ENCODE measurements around the gene EFR3B. TPM values are rescaled to one million over a fixed set of nuclear protein-coding genes. Genes with fewer than 3 reads are reported as not detected.

The EFR3B gene
- total and polyA plus RNA-seq, 4 donors: 14.4 to 47.6 (median 42.5) TPM

DNA sequence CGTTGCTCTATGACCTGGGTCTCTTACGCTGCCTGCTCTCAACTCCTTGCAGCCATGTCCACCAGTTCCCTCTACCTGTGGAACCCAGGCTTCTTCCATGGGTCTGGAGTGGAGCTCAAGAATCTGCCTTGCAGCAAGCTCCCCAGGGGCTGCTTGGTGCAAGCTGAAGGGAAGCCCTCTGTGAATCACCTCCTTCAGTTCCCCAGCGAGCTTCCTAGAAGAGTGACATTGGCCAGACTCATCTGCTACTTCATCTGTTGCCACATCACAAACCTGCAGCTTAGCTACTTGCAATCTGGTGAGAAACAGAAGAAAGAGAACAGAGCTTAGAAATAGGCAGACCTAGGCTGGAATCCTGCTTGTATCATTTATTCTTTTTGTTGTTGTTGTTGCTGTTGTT, 9.8 kb upstream of the EFR3B start:
- no peak for DNase-seq (ENCODE audit: low read depth in 4 of 6, low spot score in 6 of 6)
- WGBS (ENCODE audit: insufficient coverage): 70% methylated on average over 3 of the region's 3 CpGs
- Histone ChIP-seq H3K4me1 (ENCODE audit: control insufficient read depth, insufficient read depth, low read length) (no peaks in the 10 kb centered on the region), H3K9me3 (ENCODE audit: control insufficient read depth, insufficient read depth, low read length) (no peaks in the 10 kb centered on the region), H3K27ac (ENCODE audit: low read depth, low read length) (no peak overlapping the region), H3K27me3 (ENCODE audit: control insufficient read depth, insufficient read depth, low read length) (no peaks in the 10 kb centered on the region), H3K36me3 (ENCODE audit: control insufficient read depth, insufficient read depth, low read length) (peaks cover 4% of the 10 kb centered on the region), H3K4me3 (ENCODE audit: low read depth, low read length) (no peak overlapping the region)

DNA sequence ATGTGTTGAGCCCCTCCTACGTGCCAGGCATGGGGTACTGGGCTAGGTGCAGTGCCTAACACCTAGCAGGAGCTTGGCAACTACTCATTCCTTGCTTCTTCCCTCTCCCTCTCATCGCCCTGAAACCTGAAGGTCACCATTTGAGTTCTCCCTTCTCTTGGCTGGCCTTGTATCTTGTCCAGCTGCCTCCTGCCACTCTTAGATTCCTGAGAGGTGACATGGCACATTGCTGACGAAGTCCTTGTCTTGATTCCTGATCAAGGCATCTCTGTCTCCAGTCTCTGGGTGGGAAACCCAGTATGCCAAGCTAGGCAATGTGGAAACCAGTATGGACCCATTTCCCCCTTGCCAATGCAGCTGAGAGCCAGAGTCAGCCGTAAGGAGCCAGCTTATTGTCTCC, 9.0 kb upstream of the EFR3B start:
- H3K27ac ChIP-seq (ENCODE audit: low read depth, low read length): no peak overlapping the region
- DNase-seq (ENCODE audit: low read depth in 4 of 6, low spot score in 6 of 6): no peak
- H3K4me3 ChIP-seq (ENCODE audit: low read depth, low read length): no peak overlapping the region
- no peaks in the 10 kb centered on the region for H3K4me1 ChIP-seq (ENCODE audit: control insufficient read depth, insufficient read depth, low read length)
- H3K27me3 ChIP-seq (ENCODE audit: control insufficient read depth, insufficient read depth, low read length): no peaks in the 10 kb centered on the region
- peaks cover 4% of the 10 kb centered on the region for H3K36me3 ChIP-seq (ENCODE audit: control insufficient read depth, insufficient read depth, low read length)
- WGBS (ENCODE audit: insufficient coverage): 93% methylated on average over 4 of the region's 4 CpGs
- no peaks in the 10 kb centered on the region for H3K9me3 ChIP-seq (ENCODE audit: control insufficient read depth, insufficient read depth, low read length)

DNA sequence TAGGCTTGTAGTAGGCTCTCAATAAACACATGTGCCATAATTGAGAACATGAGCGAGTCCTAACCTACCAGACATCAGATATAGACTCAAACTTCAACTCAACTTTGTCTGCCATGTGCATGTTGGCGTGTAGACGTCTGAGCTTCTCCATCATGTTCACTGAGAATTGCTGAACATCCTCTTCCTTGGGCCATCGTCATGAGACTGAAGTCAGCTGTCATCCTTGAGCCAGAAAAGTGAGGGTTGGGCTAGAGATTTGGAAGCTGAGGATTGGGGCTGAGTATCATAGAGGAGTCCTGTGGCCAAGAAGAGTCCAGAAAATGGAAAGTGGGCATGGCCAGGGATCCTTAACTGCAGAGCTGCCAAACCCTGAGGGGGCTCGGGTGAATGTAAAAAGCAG, 7.8 kb upstream of the EFR3B start:
- Histone ChIP-seq H3K27me3 (ENCODE audit: control insufficient read depth, insufficient read depth, low read length) (no peaks in the 10 kb centered on the region), H3K9me3 (ENCODE audit: control insufficient read depth, insufficient read depth, low read length) (no peaks in the 10 kb centered on the region), H3K27ac (ENCODE audit: low read depth, low read length) (no peak overlapping the region), H3K36me3 (ENCODE audit: control insufficient read depth, insufficient read depth, low read length) (peaks cover 4% of the 10 kb centered on the region), H3K4me3 (ENCODE audit: low read depth, low read length) (no peak overlapping the region), H3K4me1 (ENCODE audit: control insufficient read depth, insufficient read depth, low read length) (no peaks in the 10 kb centered on the region)
- DNase-seq (ENCODE audit: low read depth in 4 of 6, low spot score in 6 of 6): no peak
- WGBS (ENCODE audit: insufficient coverage): 93% methylated on average over 5 of the region's 5 CpGs

DNA sequence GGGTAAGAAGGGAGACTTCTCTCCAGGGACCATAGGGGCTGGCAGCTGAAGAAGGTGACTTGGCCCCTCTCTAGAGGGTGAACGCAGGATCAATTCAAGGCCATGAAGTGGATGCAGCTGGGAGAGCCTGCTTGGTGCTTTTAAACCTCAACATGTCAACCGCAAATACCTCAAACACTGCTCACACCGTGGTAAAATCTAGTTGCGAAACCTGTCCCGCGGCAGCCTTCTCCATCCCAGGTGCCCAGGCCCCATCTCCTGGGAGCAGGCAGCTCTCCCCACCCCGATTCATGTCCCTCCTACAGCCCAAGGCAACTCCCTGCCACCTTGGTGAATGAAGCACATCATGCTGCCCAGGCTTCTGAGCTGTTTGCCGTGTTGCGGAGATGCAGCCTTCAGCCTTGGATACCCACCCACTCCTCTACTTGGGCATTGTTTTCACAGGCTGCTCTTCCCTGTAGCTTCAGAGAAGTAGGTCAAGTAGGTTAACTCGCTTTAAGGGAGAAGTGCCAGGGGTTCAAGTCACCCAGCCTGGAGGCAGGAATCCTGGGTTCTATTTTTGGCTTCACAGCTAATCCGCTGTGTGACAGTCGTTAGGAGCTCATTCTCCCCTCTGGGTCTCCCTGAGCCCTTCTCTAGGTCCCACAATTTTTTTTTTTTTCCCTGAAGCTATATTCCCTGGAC, 6.2 kb upstream of the EFR3B start:
- Histone ChIP-seq H3K27me3 (ENCODE audit: control insufficient read depth, insufficient read depth, low read length) (no peaks in the 10 kb centered on the region), H3K36me3 (ENCODE audit: control insufficient read depth, insufficient read depth, low read length) (peaks cover 4% of the 10 kb centered on the region), H3K4me1 (ENCODE audit: control insufficient read depth, insufficient read depth, low read length) (no peaks in the 10 kb centered on the region), H3K27ac (ENCODE audit: low read depth, low read length) (no peak overlapping the region), H3K9me3 (ENCODE audit: control insufficient read depth, insufficient read depth, low read length) (no peaks in the 10 kb centered on the region), H3K4me3 (ENCODE audit: low read depth, low read length) (no peak overlapping the region)
- 76% methylated on average over 12 of the region's 12 CpGs for WGBS (ENCODE audit: insufficient coverage)
- DNase-seq (ENCODE audit: low read depth in 4 of 6, low spot score in 6 of 6): no peak

DNA sequence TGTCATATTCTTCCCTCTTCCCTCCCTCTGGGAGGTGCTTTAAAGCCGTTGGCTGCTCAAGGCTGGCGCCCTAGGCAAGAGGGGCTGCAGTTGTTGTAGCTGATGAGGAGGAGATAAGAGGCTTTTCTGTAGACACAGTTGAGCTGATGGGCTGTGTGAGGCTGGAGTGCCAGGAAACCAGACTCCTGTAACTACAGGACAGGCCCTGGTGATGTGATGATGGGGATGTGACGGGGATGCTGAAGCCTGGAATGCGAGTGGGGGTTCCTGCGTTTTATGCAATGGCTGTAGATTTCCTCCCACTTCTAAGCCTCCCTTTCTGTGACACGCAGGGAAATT, 5.7 kb upstream of the EFR3B start:
- no peaks in the 10 kb centered on the region for H3K9me3 ChIP-seq (ENCODE audit: control insufficient read depth, insufficient read depth, low read length)
- H3K4me1 ChIP-seq (ENCODE audit: control insufficient read depth, insufficient read depth, low read length): peaks cover 4% of the 10 kb centered on the region
- H3K27ac ChIP-seq (ENCODE audit: low read depth, low read length): no peak overlapping the region
- no peak overlapping the region for H3K4me3 ChIP-seq (ENCODE audit: low read depth, low read length)
- peaks cover 4% of the 10 kb centered on the region for H3K36me3 ChIP-seq (ENCODE audit: control insufficient read depth, insufficient read depth, low read length)
- WGBS (ENCODE audit: insufficient coverage): 100% methylated on average over 2 of the region's 6 CpGs
- H3K27me3 ChIP-seq (ENCODE audit: control insufficient read depth, insufficient read depth, low read length): no peaks in the 10 kb centered on the region
- no peak for DNase-seq (ENCODE audit: low read depth in 4 of 6, low spot score in 6 of 6)

DNA sequence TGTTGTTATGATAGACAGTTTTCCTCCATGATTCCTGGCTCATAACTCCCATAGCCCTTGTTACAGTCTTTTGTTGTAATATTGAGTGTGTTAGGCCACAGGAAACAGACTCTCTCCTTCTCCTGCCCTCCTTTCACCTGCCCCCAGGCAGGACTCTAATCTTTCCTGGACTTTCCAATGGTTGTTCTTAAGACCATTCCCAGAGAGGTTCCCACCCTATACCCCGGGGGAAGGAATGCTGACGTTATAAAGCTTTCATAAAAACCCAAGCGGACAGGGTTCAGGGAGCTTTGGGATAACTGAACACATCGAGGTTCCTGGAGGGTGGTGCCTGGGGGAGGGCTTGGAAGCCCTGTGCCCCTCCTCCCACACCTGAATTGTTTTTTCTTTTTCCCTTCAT, 2.8 kb upstream of the EFR3B start:
- no peak for DNase-seq (ENCODE audit: low read depth in 4 of 6, low spot score in 6 of 6)
- H3K4me3 ChIP-seq (ENCODE audit: low read depth, low read length): no peak overlapping the region
- no peaks in the 10 kb centered on the region for H3K27me3 ChIP-seq (ENCODE audit: control insufficient read depth, insufficient read depth, low read length)
- no peaks in the 10 kb centered on the region for H3K9me3 ChIP-seq (ENCODE audit: control insufficient read depth, insufficient read depth, low read length)
- WGBS (ENCODE audit: insufficient coverage): no CpG with 5 or more reads among the region's 4 CpGs
- peaks cover 24% of the 10 kb centered on the region for H3K4me1 ChIP-seq (ENCODE audit: control insufficient read depth, insufficient read depth, low read length)
- H3K27ac ChIP-seq (ENCODE audit: low read depth, low read length): no peak overlapping the region
- peaks cover 4% of the 10 kb centered on the region for H3K36me3 ChIP-seq (ENCODE audit: control insufficient read depth, insufficient read depth, low read length)

DNA sequence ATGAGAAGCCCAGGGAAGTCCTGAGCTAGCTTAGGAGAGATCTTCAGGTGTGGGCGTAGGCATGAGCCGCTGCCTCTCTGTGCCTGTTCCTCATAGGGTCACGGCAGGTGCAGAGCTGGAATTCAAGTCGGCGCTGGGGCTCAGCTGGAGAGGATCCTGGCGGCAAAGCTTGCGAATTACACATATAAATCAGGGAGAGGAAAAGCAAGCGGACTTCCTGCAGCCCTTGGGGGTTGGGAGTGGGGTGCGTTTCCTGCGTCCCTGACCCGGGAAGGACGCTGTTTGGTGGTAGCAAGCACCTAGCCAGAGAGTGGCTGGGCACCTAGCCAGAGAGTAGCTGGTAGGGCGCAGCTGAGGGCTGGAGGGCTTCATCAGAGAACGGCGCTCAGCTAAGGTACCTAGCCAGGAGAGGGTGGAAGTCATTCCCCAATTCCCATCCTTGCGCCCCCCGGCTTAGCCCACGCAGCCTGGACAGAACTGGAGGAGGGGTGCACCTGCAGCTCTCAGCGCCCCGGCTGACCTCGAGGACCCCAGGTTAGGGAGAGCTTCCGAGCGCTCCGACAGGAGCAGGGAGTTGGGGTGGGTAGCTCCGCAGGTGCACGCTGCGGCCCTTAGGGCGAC, 459 bp upstream of the EFR3B start:
- 3% methylated on average over 27 of the region's 28 CpGs for WGBS (ENCODE audit: insufficient coverage)
- peak overlapping the region; percentile 63 for H3K27ac ChIP-seq (ENCODE audit: low read depth, low read length)

DNA sequence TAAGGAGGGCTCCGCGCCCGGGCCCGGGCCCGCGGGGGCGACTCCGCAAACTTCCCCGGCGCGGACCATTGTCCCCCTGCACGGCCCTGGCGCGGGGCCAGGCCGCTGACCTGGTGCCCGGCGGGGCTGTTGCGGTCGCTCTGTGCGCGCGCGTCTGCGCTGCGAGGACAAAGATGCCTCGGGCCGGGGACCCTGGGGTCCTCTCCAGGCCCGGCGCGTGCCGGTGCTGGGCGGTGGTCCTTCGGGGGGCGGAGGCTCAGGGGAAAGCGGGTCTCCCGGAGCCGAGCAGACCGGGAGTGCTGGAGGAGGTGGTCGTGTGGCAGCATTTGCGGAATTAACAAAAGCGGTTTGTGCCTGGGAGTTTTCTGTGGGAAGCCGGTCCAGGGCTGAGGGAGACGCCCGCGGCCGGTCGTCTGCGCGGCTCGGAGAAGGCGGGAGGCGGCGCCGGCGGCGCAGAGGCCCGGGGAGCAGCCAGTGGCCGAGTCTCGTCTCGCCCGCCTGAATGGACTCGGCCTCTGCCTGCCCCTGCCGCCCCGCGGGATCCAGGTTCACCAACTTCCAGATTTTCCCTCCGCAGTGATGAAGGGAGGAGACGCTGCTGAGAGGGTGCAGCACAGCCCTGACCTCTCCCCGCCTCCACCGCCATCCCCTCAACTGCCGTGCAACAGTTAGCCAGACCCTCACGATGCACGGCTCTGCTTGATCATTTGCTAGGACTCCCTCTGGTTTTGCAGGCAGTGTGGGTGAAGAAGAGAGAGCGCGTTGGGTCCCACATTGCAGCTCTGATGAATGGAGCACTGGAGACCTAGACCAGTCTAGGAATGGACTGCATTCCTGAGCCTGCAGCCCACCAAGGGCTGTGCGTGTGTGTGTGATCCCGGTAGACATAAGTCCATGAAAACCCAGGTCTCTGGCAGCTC, 705 bp downstream of the EFR3B start:
- Histone ChIP-seq H3K9me3 (ENCODE audit: control insufficient read depth, insufficient read depth, low read length) (no peaks in the 10 kb centered on the region), H3K27me3 (ENCODE audit: control insufficient read depth, insufficient read depth, low read length) (no peaks in the 10 kb centered on the region), H3K36me3 (ENCODE audit: control insufficient read depth, insufficient read depth, low read length) (peaks cover 6% of the 10 kb centered on the region), H3K4me1 (ENCODE audit: control insufficient read depth, insufficient read depth, low read length) (peaks cover 34% of the 10 kb centered on the region), H3K27ac (ENCODE audit: low read depth, low read length) (peak overlapping the region; percentile 84), H3K4me3 (ENCODE audit: low read depth, low read length) (peak overlapping the region; percentile 69)
- under 1% methylated on average over 68 of the region's 76 CpGs for WGBS (ENCODE audit: insufficient coverage)
- DNase-seq (ENCODE audit: low read depth in 4 of 6, low spot score in 6 of 6): peak in 3 of 6 donors; percentile 31 to 78 (median 77)

More for the DNA sequence above, 459 bp upstream of the EFR3B start:
- peak in 2 of 6 donors; percentile 71 to 80 for DNase-seq (ENCODE audit: low read depth in 4 of 6, low spot score in 6 of 6)
- Histone ChIP-seq H3K27me3 (ENCODE audit: control insufficient read depth, insufficient read depth, low read length) (no peaks in the 10 kb centered on the region), H3K9me3 (ENCODE audit: control insufficient read depth, insufficient read depth, low read length) (no peaks in the 10 kb centered on the region), H3K4me1 (ENCODE audit: control insufficient read depth, insufficient read depth, low read length) (peaks cover 34% of the 10 kb centered on the region), H3K4me3 (ENCODE audit: low read depth, low read length) (peak overlapping the region; percentile 57), H3K36me3 (ENCODE audit: control insufficient read depth, insufficient read depth, low read length) (peaks cover 4% of the 10 kb centered on the region)

DNA sequence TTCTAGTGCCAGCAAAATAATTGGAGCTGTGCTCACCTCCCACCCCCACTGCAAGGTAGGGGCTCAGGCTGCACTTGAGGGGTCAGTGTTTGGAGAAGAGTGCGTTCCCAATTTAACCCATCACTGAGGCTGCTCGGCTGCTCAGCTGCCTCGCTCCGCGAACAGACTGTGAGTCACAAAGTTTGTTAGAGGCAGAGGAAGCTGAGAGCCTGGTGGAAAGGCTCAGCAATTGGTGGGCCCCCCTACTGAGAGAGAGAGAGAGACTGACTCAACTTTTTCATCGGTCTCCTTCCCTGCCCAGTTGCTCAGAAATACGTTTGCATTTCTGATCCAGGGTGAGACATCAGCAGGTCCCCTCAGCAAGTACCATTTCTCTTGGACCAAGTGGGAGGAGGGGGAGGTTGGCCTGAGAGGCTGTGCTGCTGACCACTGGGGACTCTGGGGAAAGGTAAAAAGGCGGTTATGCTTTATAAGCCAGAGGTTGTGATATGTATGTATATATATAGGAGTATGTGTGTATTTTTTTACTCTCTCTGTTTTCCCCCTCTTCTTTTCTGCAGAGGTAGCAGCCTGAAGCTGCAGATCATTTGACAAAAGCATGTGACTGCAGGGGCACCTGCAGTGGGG, 1.5 kb downstream of the EFR3B start:
- Histone ChIP-seq H3K4me1 (ENCODE audit: control insufficient read depth, insufficient read depth, low read length) (peaks cover 34% of the 10 kb centered on the region), H3K4me3 (ENCODE audit: low read depth, low read length) (peak overlapping the region; percentile 69), H3K27ac (ENCODE audit: low read depth, low read length) (peak overlapping the region; percentile 84), H3K27me3 (ENCODE audit: control insufficient read depth, insufficient read depth, low read length) (no peaks in the 10 kb centered on the region), H3K9me3 (ENCODE audit: control insufficient read depth, insufficient read depth, low read length) (no peaks in the 10 kb centered on the region), H3K36me3 (ENCODE audit: control insufficient read depth, insufficient read depth, low read length) (peaks cover 6% of the 10 kb centered on the region)
- DNase-seq (ENCODE audit: low read depth in 4 of 6, low spot score in 6 of 6): peak in 2 of 6 donors; percentile 34 to 39
- WGBS (ENCODE audit: insufficient coverage): 3% methylated on average over 5 of the region's 8 CpGs

All from spinal cord (tissue), 10 donors.